ENCODE results near the gene ITPRIP. TPM values are rescaled to one million over a fixed set of nuclear protein-coding genes. Genes with fewer than 3 reads are reported as not detected.
A peak's percentile ranks its signal among the peaks of the same experiment; 100 is the strongest.

The ITPRIP gene
- total and polyA plus RNA-seq, 8 donors: 16.6 to 29.2 (median 17.9) TPM

DNA sequence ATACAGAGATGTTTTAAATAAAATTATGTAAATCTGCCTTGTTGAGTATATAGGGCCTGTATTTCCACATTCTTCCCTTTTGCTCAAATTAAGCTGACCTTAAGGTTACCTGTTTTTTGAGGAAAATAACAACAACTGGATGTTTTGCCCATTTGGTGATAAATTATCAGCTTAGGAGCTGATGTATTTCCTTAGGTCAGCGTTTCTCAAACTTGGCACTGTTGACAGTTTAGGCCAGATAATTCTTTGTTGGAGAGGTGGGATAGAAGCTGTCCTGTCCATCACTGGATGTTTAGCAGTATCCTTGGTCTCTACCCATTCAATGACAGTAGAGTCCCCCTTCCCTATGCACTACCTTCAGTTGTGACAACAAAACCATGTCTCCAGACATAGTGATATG, 62.1 kb downstream of the ITPRIP start:
- Histone ChIP-seq H3K27ac (no peak overlapping the region), H3K4me3 (no peak overlapping the region), H3K27me3 (peaks cover 0 to 16% of the 10 kb centered on the region in 2 donors), H3K4me1 (peaks cover 0 to 6% of the 10 kb centered on the region in 2 donors), H3K9me3 (no peaks in the 10 kb centered on the region), H3K36me3 (no peaks in the 10 kb centered on the region)
- intact Hi-C loops (cut with DNase I): no loop called here
- no peak for DNase-seq
- TF ChIP-seq CTCF (IDR thresholded peaks at IDR 0.05): no peak
- ATAC-seq: no peak

- H3K27me3 ChIP-seq: peaks cover 0 to 16% of the 10 kb centered on the region in 2 donors
- DNase-seq (peak; percentile 53 to 91 (median 58)), ATAC-seq (peak; percentile 97)
- TF ChIP-seq CTCF (IDR thresholded peaks at IDR 0.05): peak; percentile 73 to 84
- H3K4me3 ChIP-seq: peak overlapping the region; percentile 27 to 41
- H3K4me1 ChIP-seq: peaks cover 0 to 6% of the 10 kb centered on the region in 2 donors
- H3K9me3 ChIP-seq: no peaks in the 10 kb centered on the region
- no peak overlapping the region for H3K27ac ChIP-seq
- intact Hi-C loops (cut with DNase I): no loop called here
- no peaks in the 10 kb centered on the region for H3K36me3 ChIP-seq
Observed at GRCh38 chr10:104274762-104275721, 63.2 kb downstream of the ITPRIP start.

GRCh38 chr10:104273899-104274575, 64.2 kb downstream of the ITPRIP start:
- Histone ChIP-seq H3K9me3 (no peaks in the 10 kb centered on the region), H3K27ac (no peak overlapping the region), H3K27me3 (peaks cover 0 to 16% of the 10 kb centered on the region in 2 donors), H3K36me3 (no peaks in the 10 kb centered on the region), H3K4me3 (no peak overlapping the region), H3K4me1 (peaks cover 0 to 6% of the 10 kb centered on the region in 2 donors)
- TF ChIP-seq CTCF (IDR thresholded peaks at IDR 0.05): no peak
- DNase-seq (no peak), ATAC-seq (no peak)
- intact Hi-C loops (cut with DNase I): no loop called here

DNA sequence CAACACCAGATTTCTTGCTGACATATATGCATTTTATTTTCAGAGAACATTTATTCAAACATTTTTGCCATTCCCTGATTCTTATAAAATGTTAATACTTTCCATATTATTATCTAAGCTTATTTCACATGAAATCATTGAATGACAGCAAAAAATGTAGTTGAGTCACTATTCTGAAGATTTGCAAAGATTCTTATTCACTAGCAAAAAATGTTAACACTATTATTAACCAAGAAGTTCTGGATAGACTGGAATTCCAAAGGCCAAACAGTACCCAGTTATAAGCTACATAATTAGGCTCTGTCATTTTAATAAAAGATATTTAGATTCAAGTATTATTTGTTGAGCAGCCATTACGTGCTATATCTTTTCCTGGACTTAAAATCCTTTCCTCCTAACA, 65.0 kb downstream of the ITPRIP start:
- intact Hi-C loops (cut with DNase I): no loop called here

More for the DNA sequence above, 65.0 kb downstream of the ITPRIP start:
- H3K4me1 ChIP-seq: peaks cover 0 to 8% of the 10 kb centered on the region in 2 donors
- no peak for TF ChIP-seq CTCF (IDR thresholded peaks at IDR 0.05)
- H3K27me3 ChIP-seq: peaks cover 0 to 16% of the 10 kb centered on the region in 2 donors
- no peak for DNase-seq
- no peak overlapping the region for H3K27ac ChIP-seq
- no peak for ATAC-seq
- no peaks in the 10 kb centered on the region for H3K9me3 ChIP-seq
- H3K4me3 ChIP-seq: no peak overlapping the region
- H3K36me3 ChIP-seq: peaks cover 0 to 1% of the 10 kb centered on the region in 2 donors

All from left lung (tissue), 10 donors.